Measurements from ENCODE around the gene ACTRT2.

ACTRT2 gene

DNA sequence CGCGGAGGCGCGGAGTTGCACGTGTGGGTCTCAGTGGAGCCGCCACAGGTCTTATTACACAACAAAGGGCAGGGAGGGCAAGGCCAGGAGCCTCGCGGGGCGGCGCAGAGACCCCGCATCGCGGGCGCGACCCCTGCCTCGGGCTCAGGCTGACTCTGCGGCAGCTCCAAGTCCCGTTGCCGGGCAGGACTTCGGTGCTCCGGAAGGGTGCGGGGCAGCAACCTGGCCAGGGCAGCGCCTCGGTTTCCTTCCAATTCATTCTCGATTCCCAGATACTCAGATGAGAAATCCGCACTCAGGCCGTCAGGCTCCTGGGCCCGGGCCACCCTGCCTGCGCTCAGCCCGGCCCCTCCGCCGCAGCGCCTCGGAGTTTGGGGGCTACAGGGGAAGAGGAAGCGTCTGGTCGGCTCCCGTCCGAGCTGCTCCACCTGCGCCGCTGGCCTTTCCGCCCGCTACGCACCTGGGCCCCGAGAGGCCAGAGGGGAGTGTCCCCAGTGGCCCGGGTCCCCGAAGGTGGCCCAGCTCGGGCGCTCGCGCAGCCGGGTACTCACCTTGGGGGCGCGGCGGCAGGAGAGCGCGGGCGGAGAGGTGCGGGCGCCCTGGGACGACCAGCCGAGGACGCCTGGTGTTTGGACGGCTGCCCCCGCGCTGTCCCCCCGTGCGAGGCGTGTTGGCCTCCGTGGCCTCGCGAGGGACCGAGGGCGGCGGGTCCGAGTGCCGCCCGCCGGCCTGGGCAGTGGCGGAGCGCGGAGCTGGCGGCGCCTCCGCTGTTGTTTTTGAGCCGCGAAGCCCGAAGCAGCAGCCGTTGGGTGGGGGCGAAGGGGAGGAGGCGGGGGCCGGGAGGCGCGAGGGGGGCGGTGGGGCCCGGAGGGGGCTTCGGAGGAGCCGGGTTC lies 46.6 kb downstream of the ACTRT2 start:
- Histone ChIP-seq H3K4me1 (ENCODE audit: low read length) (no peaks in the 10 kb centered on the region), H3K9ac (ENCODE audit: low read length) (no peak overlapping the region), H4K20me1 (ENCODE audit: insufficient read depth, low read length) (no peaks in the 10 kb centered on the region), H3K27ac (ENCODE audit: low read length) (no peak overlapping the region), H3K9me3 (replicated peaks; ENCODE audit: insufficient read depth, low read length) (no peaks in the 10 kb centered on the region), H3K4me2 (ENCODE audit: low read depth, low read length) (no peak overlapping the region), H3K27me3 (replicated peaks; ENCODE audit: insufficient read depth, low read length) (peaks cover 77% of the 10 kb centered on the region), H3F3A (ENCODE audit: insufficient read depth, low read length) (no peaks in the 10 kb centered on the region), H3K36me3 (replicated peaks; ENCODE audit: insufficient read depth, low read length) (no peaks in the 10 kb centered on the region), H3K4me3 (ENCODE audit: low read length) (no peak overlapping the region), H2AFZ (ENCODE audit: low read length) (no peak overlapping the region), H3K9me2 (replicated peaks; ENCODE audit: insufficient read depth, low read length) (no peaks in the 10 kb centered on the region), H3K79me2 (ENCODE audit: low read length) (no peaks in the 10 kb centered on the region)
- no peak for TF ChIP-seq EZH2 (optimal IDR thresholded peaks at IDR 0.05; ENCODE audit: low read depth, low read length)
- TF ChIP-seq, protein P1, sequence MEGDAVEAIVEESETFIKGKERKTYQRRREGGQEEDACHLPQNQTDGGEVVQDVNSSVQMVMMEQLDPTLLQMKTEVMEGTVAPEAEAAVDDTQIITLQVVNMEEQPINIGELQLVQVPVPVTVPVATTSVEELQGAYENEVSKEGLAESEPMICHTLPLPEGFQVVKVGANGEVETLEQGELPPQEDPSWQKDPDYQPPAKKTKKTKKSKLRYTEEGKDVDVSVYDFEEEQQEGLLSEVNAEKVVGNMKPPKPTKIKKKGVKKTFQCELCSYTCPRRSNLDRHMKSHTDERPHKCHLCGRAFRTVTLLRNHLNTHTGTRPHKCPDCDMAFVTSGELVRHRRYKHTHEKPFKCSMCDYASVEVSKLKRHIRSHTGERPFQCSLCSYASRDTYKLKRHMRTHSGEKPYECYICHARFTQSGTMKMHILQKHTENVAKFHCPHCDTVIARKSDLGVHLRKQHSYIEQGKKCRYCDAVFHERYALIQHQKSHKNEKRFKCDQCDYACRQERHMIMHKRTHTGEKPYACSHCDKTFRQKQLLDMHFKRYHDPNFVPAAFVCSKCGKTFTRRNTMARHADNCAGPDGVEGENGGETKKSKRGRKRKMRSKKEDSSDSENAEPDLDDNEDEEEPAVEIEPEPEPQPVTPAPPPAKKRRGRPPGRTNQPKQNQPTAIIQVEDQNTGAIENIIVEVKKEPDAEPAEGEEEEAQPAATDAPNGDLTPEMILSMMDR (IDR thresholded peaks at IDR 0.05; ENCODE audit: low read length), result no peak
- no peak for TF ChIP-seq EZH2phosphoT487 (IDR thresholded peaks at IDR 0.05; ENCODE audit: low read length)
- DNase-seq, result no peak

DNA sequence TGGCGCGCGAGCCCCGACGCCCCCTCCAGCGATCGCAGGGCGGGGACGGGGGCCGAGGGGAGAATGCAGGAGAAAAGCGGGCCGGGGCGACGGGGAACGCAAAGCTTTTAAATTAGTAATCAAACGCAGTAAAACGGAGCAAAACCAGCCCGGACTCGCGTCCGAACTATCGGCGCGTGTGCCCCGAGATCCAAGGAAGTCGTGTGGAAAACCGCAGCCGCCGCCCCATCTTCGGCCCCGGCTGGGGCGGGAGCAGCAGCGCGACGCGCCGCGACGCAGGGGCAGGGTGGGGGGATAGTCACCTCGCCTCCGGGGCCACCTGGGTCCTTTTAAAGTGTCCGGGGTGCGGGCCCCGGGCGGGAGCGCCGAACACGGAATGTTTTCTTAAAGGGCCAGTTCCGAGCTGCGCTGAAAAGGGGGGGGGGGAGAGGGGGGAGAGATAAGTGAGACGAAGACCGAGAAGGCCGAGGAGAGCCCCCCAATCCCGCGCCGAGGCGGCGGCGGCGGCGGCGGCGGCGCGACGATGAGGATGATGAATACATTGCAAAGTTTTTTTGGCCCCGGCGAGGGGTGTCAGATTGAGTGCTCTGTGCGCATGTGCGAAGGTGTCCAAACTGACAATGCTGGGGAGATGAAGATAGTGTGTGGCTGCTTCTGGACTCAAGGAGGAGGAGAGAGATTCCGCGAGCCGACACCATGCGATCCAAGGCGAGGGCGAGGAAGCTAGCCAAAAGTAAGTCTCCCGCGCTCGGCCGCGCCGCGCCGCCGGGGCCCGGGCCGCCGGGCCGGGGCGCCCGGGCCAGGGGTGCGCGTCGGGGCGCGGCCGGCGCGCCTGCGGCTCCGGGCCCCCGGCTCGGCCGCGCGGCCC lies 47.5 kb downstream of the ACTRT2 start, which contains the start of gene PRDM16:
TSS of gene PRDM16 (plus strand) at position 640 of the 868 bp plus-strand sequence. CDS start at position 697, 57 bp downstream.
- Histone ChIP-seq H3F3A (ENCODE audit: insufficient read depth, low read length) (no peaks in the 10 kb centered on the region), H3K4me3 (ENCODE audit: low read length) (no peak within 1 kb of the TSS), H3K9ac (ENCODE audit: low read length) (no peak within 1 kb of the TSS), H3K36me3 (replicated peaks; ENCODE audit: insufficient read depth, low read length) (no peaks in the 10 kb centered on the region), H2AFZ (ENCODE audit: low read length) (no peak within 1 kb of the TSS), H3K79me2 (ENCODE audit: low read length) (no peaks in the 10 kb centered on the region), H3K4me1 (ENCODE audit: low read length) (no peaks in the 10 kb centered on the region), H4K20me1 (ENCODE audit: insufficient read depth, low read length) (no peaks in the 10 kb centered on the region), H3K27ac (ENCODE audit: low read length) (no peak within 1 kb of the TSS), H3K9me3 (replicated peaks; ENCODE audit: insufficient read depth, low read length) (no peaks in the 10 kb centered on the region), H3K4me2 (ENCODE audit: low read depth, low read length) (no peak within 1 kb of the TSS), H3K9me2 (replicated peaks; ENCODE audit: insufficient read depth, low read length) (no peaks in the 10 kb centered on the region), H3K27me3 (replicated peaks; ENCODE audit: insufficient read depth, low read length) (peaks cover 84% of the 10 kb centered on the region)
- DNase-seq, result no peak
- TF ChIP-seq EZH2phosphoT487 (IDR thresholded peaks at IDR 0.05; ENCODE audit: low read length), result no peak
- TF ChIP-seq, protein P1 (IDR thresholded peaks at IDR 0.05; ENCODE audit: low read length), result no peak
- TF ChIP-seq EZH2 (optimal IDR thresholded peaks at IDR 0.05; ENCODE audit: low read depth, low read length), result no peak

DNA sequence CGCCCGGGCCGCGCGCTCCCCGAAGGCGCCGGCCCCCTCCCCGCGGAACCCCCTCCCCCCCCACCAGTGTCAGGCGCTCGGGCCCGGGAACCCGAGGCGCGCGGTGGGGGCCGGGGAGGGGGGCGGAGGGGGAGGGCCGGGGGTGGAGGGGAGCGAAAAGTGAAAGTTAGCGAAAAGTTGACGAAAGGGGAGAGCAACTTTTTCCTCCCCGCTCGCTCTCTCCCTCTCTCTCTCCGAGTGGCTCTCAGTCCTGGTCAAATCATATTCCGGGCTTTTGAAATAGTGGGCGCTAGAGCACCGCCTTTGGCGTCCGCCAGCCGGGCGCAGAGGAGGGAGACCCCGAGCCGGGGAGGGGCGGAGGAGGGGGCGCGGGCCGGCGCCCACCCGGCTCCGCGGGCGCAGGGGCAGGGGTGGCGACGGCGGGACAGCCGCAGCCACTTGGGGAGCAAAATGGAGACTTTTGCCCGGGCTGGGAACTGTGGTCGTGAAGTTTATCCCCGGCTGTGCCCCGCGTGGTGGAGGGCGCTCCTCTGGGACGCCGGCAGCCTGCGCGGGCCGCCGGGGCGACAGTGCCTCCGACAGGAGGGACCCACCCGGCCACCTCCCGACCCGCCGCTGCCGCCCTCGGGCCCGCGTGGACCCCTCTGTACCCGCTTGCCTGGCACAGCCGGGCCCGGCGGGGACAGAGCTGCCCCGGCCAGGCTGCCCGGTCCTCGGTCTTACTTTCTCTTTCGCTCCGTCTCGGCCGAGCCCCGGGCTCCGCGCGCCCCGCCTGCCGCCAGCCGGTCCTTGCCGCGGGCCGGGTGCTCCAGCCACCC lies 48.4 kb downstream of the ACTRT2 start:
- DNase-seq, result no peak
- Histone ChIP-seq H3K4me2 (ENCODE audit: low read depth, low read length) (no peak overlapping the region), H3K27ac (ENCODE audit: low read length) (no peak overlapping the region), H3K9me3 (replicated peaks; ENCODE audit: insufficient read depth, low read length) (no peaks in the 10 kb centered on the region), H3K36me3 (replicated peaks; ENCODE audit: insufficient read depth, low read length) (no peaks in the 10 kb centered on the region), H3K9ac (ENCODE audit: low read length) (no peak overlapping the region), H3K27me3 (replicated peaks; ENCODE audit: insufficient read depth, low read length) (peaks cover 84% of the 10 kb centered on the region), H2AFZ (ENCODE audit: low read length) (no peak overlapping the region), H3F3A (ENCODE audit: insufficient read depth, low read length) (no peaks in the 10 kb centered on the region), H3K4me1 (ENCODE audit: low read length) (no peaks in the 10 kb centered on the region), H3K9me2 (replicated peaks; ENCODE audit: insufficient read depth, low read length) (no peaks in the 10 kb centered on the region), H4K20me1 (ENCODE audit: insufficient read depth, low read length) (no peaks in the 10 kb centered on the region), H3K79me2 (ENCODE audit: low read length) (no peaks in the 10 kb centered on the region), H3K4me3 (ENCODE audit: low read length) (no peak overlapping the region)
- TF ChIP-seq EZH2phosphoT487 (IDR thresholded peaks at IDR 0.05; ENCODE audit: low read length), result no peak
- TF ChIP-seq, protein P1 (IDR thresholded peaks at IDR 0.05; ENCODE audit: low read length), result no peak
- no peak for TF ChIP-seq EZH2 (optimal IDR thresholded peaks at IDR 0.05; ENCODE audit: low read depth, low read length)
